ENCODE results near the gene USP3.
A peak's percentile ranks its signal among the peaks of the same experiment; 100 is the strongest.
"Not testable (repeated sequence)": the region's sequence is repeated elsewhere in the genome, so short reads cannot be mapped to it uniquely, and the experiment has no call there.

The USP3 gene

DNA sequence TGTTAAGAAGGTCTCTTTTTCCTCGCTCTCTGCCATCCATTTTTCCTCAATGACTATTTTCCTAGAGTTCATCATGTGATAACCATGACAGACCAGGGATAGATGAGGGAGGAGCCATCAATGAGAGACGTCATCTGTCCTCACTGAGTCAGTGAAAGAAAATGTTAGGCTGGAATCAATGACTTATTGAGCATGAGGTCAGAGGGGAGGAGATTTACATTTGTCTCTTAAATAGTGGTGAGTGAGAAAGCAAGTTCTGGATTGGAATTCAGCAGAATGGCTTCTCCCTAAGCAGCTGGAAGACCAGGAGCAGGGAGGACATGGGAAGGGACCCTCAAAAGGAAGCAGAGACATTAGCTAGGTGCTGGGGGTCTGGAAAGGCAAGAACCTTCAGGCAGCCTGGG is 28.2 kb upstream of the USP3 start:
- no peak for DNase-seq (ENCODE audit: low read depth in 2 of 2)

DNA sequence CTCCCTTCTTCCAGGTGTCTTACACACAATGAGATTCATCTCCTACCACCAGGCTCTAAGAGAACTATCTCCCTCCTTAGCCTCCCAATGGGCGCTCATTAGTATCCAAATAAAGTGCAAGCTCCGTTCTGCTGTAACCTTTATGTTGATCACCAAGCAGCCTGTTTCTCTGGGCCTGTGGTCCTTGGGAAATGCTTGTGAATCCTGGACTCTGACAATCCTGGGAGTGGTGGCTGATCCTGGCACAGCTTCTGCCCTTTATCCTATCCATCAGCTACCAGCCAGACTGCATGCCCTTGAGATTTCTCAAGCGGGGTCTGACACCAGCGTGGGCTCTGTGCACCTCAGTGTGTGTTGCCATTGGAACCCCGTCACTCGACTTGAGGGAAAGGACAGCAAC is 26.1 kb upstream of the USP3 start:
- no peak for DNase-seq (ENCODE audit: low read depth in 2 of 2)

DNA sequence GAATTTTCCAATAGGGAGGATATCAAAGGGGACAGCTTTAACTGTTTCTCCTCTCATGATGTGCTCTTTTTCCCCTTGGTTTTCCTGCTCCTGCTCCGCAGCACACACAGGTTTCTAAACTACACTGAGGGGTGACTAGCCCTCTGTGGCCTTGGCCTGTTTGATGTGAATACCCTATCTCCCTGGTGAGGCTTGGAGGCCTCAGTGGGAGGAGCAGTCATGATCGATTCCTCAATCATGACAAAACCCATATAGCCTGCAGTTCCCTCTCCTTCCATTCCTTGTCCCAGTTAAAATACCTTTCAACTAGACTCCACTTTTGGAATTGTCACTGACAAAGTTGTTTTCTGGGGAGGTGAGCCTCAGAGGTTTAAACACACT is 24.0 kb upstream of the USP3 start:
- DNase-seq (ENCODE audit: low read depth in 2 of 2) = no peak

DNA sequence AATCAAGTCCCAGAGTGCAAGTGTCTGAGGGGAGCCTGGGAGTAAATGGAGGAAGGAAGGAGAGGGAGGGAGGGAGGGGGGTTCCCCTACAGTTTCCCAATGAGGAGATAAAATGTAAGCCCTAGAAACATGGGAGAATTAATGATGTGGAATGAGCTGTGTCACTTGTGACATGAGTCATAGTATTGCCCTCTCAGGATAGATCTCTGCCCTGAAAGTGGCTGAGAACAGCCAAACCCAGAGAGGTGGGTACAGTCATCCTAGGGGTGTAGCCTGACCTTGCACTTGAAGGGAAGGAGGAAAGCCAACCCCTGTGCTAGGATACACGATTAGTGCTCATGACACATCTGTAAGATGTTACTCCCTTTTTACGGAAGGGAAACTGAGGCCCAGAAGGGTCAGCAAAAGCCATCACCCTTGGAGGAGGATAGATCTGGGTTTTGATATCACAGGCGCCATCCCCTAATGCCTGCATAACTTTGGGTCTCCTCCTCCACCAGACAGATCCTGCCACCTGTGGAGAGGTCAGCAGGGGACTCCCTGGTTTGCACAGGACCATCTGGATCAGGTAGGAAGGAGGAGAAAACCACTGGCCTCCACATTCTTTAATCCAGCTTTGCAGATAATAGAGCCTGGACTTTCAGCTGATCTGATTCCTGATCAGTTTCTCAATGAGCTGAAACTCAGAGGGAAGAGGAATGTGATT is 23.1 kb upstream of the USP3 start:
- DNase-seq (ENCODE audit: low read depth in 2 of 2) = peak in 1 of 2 donors; percentile 47

GRCh38 chr15:63482874-63483323 is 21.5 kb upstream of the USP3 start:
- no peak for DNase-seq (ENCODE audit: low read depth in 2 of 2)

DNA sequence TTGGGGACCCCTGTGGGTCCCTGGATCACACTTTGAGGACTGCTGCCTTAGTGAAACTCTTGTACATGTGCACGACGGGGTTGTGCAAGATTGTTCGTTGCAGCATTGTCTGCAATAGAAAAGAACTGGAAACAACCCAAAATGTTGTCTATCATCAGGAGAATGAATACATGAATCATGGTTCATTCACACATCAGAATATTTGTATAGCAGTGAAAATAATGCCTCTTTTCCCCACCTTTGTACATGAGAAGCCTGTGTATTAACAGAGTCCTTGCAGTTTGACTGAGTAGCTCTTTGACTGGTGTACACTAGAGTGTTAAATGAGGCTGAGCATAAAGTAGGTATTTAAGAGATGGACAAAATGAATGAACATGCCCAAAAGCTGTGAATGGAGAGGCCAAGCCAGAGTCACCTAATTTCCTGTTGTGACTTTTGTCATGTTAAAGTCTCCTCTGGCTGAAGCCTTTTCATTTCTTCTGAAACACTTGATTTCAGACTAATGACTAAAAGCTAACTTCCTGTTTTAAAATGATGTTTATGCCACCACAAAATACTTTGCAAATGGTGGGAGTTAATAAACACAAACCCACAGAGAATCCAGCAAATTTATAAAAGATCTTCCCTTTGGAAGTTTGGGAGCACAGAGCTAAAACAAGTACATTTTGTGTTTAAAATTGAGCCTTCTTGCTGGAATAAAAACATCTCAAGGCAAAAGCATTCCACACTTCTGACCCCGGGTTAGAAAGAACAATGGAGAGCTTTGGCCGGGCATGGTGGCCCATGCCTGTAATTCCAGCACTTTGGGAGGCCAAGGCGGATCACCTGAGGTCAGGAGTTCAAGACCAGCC is 20.6 kb upstream of the USP3 start:
- no peak for DNase-seq (ENCODE audit: low read depth in 2 of 2)

- no peak for DNase-seq (ENCODE audit: low read depth in 2 of 2)
These were observed 19.8 kb upstream of the USP3 start for GRCh38 chr15:63484433-63485186.

- peak; percentile 76 to 88 for DNase-seq (ENCODE audit: low read depth in 2 of 2)
These were observed 17.2 kb upstream of the USP3 start for GRCh38 chr15:63487076-63487757.

- DNase-seq (ENCODE audit: low read depth in 2 of 2) = not testable (repeated sequence)
These were observed 16.5 kb upstream of the USP3 start for GRCh38 chr15:63487758-63488397.

GRCh38 chr15:63488398-63488960 is 15.9 kb upstream of the USP3 start:
- DNase-seq (ENCODE audit: low read depth in 2 of 2) = no peak

DNA sequence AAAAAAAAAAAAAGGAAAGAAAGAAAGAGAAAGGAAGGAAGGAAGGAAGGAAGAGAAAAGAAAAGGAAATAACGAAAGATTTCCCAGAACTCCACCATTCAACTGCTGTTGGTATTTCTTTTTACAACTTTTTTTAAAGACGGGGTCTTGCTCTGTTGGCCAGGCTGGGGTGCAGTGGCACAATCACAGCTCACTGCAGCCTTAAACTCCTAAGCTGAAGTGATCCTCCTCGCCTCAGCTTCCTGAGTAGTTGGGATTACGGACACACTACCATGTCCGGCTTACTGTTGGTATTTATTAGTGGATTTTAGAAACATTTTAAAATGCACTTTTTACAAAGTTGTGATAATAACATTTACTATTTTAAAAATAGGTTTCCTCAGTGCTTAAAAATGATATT is 15.0 kb upstream of the USP3 start:
- DNase-seq (ENCODE audit: low read depth in 2 of 2) = no peak

DNA sequence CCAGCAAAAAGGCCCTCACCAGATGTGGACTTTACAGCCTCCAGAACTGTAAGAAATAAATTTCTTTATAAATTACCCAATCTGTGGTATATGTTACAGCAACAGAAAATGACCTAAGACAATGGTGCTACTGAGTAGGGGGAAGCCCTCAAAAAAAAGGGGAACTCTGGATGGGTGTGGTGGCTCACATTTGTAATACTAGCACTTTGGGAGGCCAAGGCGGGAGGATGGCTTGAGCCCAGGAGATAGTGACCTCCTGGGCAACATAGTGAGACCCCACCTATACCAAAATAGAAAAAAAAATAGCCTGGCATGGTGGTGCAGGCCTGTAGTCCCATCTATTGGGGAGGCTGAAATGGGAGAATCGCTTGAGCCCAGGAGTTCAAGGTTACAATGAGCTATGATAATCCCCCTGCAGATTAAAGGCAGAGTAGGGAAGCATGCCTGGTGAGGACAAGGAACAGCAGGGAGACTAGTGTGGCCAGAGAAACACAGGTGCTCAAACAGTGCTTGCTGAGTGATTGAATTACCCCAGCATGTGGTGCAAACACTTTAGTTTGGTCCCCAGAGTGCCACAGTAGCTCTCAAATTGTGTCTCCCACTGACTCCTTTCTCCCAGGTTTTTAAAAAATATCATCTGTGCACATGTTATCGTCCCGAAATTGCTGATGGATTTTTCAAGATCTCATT is 13.9 kb upstream of the USP3 start:
- no peak for DNase-seq (ENCODE audit: low read depth in 2 of 2)

DNA sequence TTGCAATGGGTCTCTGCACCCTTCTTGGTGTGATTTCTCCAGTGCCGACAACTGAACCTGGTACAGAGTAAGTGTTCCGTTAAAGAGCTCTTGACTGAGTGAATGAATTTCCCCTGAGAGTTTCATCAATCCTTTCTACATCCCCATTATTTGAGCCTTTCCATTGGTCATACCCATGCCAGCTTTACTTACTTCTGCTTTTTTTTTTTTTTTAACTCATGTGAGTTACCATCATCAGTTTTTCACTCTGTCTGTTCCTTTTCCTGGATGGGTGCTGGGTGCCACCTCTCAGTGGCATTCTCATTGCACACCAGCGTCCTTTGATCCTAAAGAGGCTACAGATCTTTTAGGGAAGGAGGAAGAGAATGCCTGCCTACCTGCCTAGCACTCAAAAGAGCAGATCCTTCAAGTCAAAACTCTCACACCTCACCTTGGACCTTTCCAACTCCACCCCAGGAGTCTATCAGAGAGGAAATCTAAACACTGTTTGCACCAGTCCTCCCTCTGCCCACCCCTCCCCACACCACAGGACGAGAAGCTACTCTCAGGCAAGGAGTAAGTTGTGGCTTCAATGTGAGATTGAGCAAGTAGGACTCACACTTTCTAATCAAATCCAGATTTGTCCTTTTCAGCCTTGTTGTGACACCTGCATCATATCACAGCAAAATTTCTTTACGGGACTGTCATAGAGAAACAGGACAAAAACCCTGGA is 13.1 kb upstream of the USP3 start:
- no peak for DNase-seq (ENCODE audit: low read depth in 2 of 2)

DNA sequence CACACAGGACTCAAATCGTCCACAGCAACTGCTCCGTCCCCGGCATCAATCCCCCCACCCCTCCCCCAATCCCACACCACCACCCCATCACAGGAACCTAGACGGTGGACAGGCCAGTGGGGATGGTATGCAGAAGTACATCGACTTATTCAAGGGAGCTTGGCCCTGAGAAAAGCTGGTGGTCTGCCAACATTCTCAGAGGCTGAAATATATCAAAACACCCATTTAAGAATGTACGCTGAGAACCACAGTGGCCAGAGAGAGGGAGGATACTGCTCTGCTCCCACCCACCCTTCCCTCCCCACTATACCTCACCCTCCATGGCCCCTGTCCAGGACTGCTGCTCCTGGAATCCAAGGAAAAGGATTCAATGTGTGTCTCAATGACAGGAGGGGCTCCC is 12.4 kb upstream of the USP3 start:
- no peak for DNase-seq (ENCODE audit: low read depth in 2 of 2)

DNA sequence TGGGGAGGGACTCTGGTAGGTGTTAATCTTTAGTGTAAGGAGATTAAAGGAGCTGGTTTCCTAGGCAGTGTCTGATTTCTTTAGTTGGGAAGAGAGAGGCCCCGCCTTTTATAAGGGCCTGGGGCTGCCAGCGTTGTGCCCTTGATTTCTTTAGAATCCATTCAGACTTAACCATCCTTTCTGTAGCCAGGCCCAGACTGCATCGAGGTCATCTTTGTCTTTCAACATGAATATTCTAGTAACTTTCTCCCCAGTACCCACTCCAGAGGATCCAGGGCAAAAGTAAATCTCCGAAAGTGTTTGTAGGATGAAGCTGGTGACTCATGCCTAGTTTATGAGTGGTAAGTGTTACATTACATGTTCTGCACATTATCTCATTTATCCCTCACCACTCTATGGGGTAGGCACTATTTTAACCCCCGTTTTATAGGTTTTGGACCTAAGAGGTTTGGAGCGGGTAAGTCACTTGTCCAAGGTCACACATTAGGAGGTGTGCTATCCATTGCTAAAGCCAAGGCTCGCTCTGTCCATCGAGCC is 11.8 kb upstream of the USP3 start:
- DNase-seq (ENCODE audit: low read depth in 2 of 2) = no peak

DNA sequence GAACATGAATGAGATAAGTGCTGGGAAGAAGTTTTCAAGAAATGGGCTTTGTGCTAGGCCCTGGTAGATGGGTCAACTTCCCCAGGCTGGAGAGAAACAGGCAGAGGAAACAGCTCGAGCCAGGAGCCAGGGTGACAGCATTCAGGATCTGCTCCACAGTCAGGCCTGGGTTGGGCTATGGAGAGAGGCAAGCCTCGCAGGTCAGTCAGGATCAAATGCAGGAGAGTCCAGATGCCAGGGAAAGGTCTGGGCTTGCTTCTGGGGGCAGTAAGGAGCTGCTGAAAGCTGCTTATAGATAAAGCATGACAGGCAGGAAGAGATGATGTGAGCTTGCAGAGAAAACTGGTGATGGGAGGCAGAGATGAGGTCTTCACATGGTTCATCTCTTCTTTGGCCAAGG is 11.0 kb upstream of the USP3 start:
- DNase-seq (ENCODE audit: low read depth in 2 of 2) = no peak

DNA sequence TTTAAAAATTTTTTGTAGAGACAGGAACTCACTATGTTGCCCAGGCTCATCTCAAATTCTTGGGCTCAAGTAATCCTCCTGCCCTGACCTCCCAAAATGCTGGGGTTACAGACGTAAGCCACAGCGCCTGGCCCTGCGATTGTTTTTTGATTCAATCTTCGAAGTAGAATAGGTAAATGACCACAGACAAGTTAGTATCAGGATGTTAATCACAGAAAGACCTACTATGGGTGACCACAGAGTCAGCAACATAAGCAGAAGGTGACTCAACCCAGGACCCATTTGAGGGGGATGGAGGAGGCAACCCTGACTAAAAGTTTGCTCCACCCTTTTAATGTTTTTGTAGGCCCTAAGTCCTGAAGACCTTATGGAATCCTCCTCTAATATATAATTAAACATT is 10.0 kb upstream of the USP3 start:
- no peak for DNase-seq (ENCODE audit: low read depth in 2 of 2)

DNA sequence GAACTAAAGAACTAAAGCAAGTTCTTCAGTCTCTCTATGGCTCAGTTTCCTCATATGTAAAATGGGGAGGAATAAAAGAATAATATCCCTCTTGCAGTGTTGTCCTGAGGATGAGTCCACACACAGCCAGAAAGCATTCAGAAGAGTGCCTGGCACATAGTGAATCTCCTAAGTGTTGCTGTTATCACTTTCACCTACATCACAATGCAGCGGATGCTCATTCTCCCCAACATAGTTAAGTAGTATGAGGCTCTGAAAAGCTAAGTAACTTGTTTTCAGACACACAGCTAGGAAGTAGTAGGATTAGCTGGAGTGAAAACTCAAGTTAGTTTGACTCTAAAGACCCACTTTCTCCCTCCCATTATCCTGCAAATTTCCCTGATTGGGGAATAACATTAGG is 9.1 kb upstream of the USP3 start:
- no peak for DNase-seq (ENCODE audit: low read depth in 2 of 2)

GRCh38 chr15:63495780-63496488 is 8.5 kb upstream of the USP3 start:
- no peak for DNase-seq (ENCODE audit: low read depth in 2 of 2)
